Measurements from ENCODE around the gene CABP2.

DNA sequence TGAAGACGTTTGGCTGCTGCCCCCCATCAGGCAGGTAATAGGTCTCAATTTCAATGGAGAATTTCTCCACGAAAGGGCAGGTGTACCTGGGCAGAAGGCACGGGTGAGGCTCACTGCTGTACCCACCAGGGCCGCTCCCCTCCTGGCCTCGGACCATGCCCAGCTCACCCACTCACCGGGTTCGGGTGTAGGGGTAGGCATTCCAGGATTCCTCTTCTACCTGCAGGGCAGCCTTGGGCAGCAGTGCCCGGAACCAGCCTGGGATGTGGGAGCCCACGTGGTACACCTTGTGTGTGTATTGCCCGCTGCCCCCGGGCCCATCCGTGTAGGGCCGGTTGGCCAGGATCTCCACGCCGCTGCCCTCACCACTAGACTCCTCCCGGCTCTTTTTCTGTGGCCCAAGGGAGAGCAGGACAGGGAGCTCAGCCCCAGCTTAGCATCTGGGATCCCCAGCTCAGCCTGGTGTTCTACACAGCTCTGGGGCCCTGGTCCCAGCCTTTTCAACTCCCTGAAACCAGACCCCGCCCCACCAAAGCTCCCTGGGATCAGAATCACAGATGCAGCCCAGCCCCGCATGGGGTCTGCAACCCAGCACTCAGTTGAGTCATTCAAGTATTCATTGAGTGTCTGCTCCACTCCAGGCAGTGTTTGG lies 20.8 kb downstream of the CABP2 start:
- TF ChIP-seq PATZ1 (CRISPR knock-in tag; IDR thresholded peaks at IDR 0.05; ENCODE audit: borderline replicate concordance), result no peak
- TF ChIP-seq ARNTL (CRISPR knock-in tag; IDR thresholded peaks at IDR 0.05; ENCODE audit: borderline replicate concordance, low read depth), result no peak
- no peak for TF ChIP-seq SNAI2 (CRISPR knock-in tag; IDR thresholded peaks at IDR 0.05)
- TF ChIP-seq, protein P1, sequence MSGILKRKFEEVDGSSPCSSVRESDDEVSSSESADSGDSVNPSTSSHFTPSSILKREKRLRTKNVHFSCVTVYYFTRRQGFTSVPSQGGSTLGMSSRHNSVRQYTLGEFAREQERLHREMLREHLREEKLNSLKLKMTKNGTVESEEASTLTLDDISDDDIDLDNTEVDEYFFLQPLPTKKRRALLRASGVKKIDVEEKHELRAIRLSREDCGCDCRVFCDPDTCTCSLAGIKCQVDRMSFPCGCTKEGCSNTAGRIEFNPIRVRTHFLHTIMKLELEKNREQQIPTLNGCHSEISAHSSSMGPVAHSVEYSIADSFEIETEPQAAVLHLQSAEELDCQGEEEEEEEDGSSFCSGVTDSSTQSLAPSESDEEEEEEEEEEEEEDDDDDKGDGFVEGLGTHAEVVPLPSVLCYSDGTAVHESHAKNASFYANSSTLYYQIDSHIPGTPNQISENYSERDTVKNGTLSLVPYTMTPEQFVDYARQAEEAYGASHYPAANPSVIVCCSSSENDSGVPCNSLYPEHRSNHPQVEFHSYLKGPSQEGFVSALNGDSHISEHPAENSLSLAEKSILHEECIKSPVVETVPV (CRISPR knock-in tag; IDR thresholded peaks at IDR 0.05), result no peak
- no peak for TF ChIP-seq ZNF565 (CRISPR knock-in tag; conservative IDR thresholded peaks at IDR 0.05; ENCODE audit: low read depth)
- TF ChIP-seq ZNF70 (CRISPR knock-in tag; IDR thresholded peaks at IDR 0.05), result no peak
- no peak for TF ChIP-seq ZFP30 (CRISPR knock-in tag; IDR thresholded peaks at IDR 0.05)
- no peak for TF ChIP-seq TOX (CRISPR knock-in tag; IDR thresholded peaks at IDR 0.05; ENCODE audit: borderline replicate concordance)
- TF ChIP-seq CREB5 (CRISPR knock-in tag; IDR thresholded peaks at IDR 0.05; ENCODE audit: low read depth), result no peak
- TF ChIP-seq CSDC2 (CRISPR knock-in tag; IDR thresholded peaks at IDR 0.05), result no peak
- TF ChIP-seq ZNF8 (CRISPR knock-in tag; IDR thresholded peaks at IDR 0.05), result no peak
- TF ChIP-seq PPARA (CRISPR knock-in tag; IDR thresholded peaks at IDR 0.05; ENCODE audit: borderline replicate concordance), result no peak
